DND-41 (cell line): ENCODE data around the gene PLK2.

Source experiments
- ATAC-seq: fragments of 200-7000 bp; cut with Tn5 transposase; 3 replicates; pipeline ENCODE4 v1.9.1; 2021; ENCODE audit warnings: low read depth; ENCODE audit not compliant: insufficient read depth
- DNase-seq: peaks from one replicate; pipeline ENCODE4 v3.0.0-alpha.2; 2020
- H2AFZ ChIP-seq: 2 replicates; pipeline ENCODE4 v1.6.0; 2012; ENCODE audit warnings: low read depth, low read length
- H3K27ac ChIP-seq: 2 replicates; pipeline ENCODE4 v1.5.1; 2012; ENCODE audit warnings: low read length, inconsistent platforms
- H3K27me3 ChIP-seq: fragments of 200-600 bp; sonication (generic); 2 replicates; pipeline ENCODE4 v1.6.0; 2012; ENCODE audit warnings: low read length, mild to moderate bottlenecking, inconsistent platforms; ENCODE audit not compliant: insufficient read depth, poor library complexity
- H3K36me3 ChIP-seq: 2 replicates; pipeline ENCODE4 v1.5.1; 2012; ENCODE audit warnings: low read length, inconsistent platforms; ENCODE audit not compliant: insufficient read depth
- H3K4me1 ChIP-seq: 2 replicates; pipeline ENCODE4 v1.5.1; 2012; ENCODE audit warnings: mild to moderate bottlenecking, low read length; ENCODE audit not compliant: insufficient read depth
- H3K4me2 ChIP-seq: 2 replicates; pipeline ENCODE4 v1.6.0; 2012; ENCODE audit warnings: mild to moderate bottlenecking, moderate library complexity, low read length, inconsistent platforms; ENCODE audit not compliant: insufficient read depth
- H3K4me3 ChIP-seq, 2 experiments: fragments of 200-600 bp in 1 of 2; shearing (Covaris generic) in 1 of 2; 2 replicates each; pipeline ENCODE4 v1.5.1; 2012 to 2016; ENCODE audit warnings: inconsistent platforms in 2 of 2, low read length in 2 of 2, mild to moderate bottlenecking in 2 of 2, low read depth in 1 of 2, moderate library complexity in 1 of 2
- H3K79me2 ChIP-seq: 2 replicates; pipeline ENCODE4 v1.6.0; 2012; ENCODE audit warnings: low read length, inconsistent platforms; ENCODE audit not compliant: insufficient read depth
- H3K9ac ChIP-seq: 2 replicates; pipeline ENCODE4 v1.6.0; 2012; ENCODE audit warnings: low read depth, mild to moderate bottlenecking, inconsistent platforms, low read length, moderate library complexity
- H3K9me3 ChIP-seq: 2 replicates; pipeline ENCODE4 v1.5.1; 2012; ENCODE audit warnings: low read length, moderate library complexity, mild to moderate bottlenecking, inconsistent platforms; ENCODE audit not compliant: insufficient read depth, severe bottlenecking
- H4K20me1 ChIP-seq: 2 replicates; pipeline ENCODE4 v1.6.0; 2012; ENCODE audit warnings: low read length; ENCODE audit not compliant: insufficient read depth
- EZH2 ChIP-seq: IDR thresholded peaks from 3 replicates; pipeline ENCODE4 v1.6.1; 2012; ENCODE audit warnings: borderline replicate concordance, low read depth, mild to moderate bottlenecking, moderate library complexity, low read length, inconsistent platforms; ENCODE audit not compliant: severe bottlenecking
- TF ChIP-seq, protein P1 (sequence below): IDR thresholded peaks from 2 replicates; pipeline ENCODE4 v1.5.1; 2012; ENCODE audit warnings: borderline replicate concordance, low read length, moderate library complexity, mild to moderate bottlenecking; ENCODE audit not compliant: poor library complexity, severe bottlenecking; ENCODE audit errors: extremely low read depth

PLK2 gene

DNA sequence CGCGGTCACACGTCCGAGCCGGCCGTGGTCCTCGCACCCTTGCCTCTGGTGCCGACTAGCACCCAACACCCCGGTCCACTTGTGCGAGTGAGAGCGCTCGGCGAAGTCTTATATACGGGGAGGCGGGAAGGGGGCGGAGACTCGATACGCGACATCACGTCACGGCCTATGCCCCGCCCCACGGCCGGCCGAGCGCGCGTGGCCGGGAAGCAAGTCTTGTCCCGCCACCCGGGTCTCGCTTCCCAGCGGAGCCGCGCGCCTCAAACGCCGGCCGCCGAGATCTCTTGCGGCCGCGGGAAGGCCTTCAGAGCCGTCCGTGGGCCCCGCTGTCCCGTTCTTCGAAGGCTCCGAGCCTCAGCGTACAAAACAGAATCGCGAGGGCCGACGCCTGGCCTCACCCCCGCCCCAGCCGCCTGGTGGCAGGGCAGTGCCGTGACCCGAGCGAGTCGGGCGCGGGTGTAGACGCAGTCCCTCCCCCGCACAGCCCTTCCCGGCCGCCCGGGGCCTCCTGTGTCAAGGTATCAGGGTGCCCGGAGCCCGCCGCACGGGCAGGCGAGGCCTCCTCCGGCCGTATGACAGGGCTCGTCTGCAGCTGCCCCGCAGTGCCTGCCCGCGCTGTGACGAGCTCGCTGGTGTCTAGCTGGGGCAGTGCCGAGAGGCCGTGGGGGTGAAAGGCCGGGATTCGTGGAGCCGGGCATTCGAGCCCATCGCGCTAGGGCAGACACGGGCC lies at the start of gene PLK2:
Gene PLK2, minus strand, starts transcription at position 85 of the 730 bp plus-strand sequence. CDS start 127 bp downstream, outside the sequence.
- H3K27me3 ChIP-seq = peaks cover 12% of the 10 kb centered on the region
- peak; percentile 73 for ATAC-seq
- no peaks in the 10 kb centered on the region for H4K20me1 ChIP-seq
- H3K4me1 ChIP-seq = peaks cover 40% of the 10 kb centered on the region
- H3K4me2 ChIP-seq = peak within 1 kb of the TSS; percentile 91
- no peaks in the 10 kb centered on the region for H3K9me3 ChIP-seq
- peak within 1 kb of the TSS; percentile 69 for H3K27ac ChIP-seq
- H3K79me2 ChIP-seq = no peaks in the 10 kb centered on the region
- H3K36me3 ChIP-seq = peaks cover 12% of the 10 kb centered on the region
- peak within 1 kb of the TSS; percentile 46 to 78; a peak in 3 of 4 replicates for H3K4me3 ChIP-seq
- DNase-seq = peak; percentile 74
- H3K9ac ChIP-seq = peak within 1 kb of the TSS; percentile 72
- TF ChIP-seq, protein P1, sequence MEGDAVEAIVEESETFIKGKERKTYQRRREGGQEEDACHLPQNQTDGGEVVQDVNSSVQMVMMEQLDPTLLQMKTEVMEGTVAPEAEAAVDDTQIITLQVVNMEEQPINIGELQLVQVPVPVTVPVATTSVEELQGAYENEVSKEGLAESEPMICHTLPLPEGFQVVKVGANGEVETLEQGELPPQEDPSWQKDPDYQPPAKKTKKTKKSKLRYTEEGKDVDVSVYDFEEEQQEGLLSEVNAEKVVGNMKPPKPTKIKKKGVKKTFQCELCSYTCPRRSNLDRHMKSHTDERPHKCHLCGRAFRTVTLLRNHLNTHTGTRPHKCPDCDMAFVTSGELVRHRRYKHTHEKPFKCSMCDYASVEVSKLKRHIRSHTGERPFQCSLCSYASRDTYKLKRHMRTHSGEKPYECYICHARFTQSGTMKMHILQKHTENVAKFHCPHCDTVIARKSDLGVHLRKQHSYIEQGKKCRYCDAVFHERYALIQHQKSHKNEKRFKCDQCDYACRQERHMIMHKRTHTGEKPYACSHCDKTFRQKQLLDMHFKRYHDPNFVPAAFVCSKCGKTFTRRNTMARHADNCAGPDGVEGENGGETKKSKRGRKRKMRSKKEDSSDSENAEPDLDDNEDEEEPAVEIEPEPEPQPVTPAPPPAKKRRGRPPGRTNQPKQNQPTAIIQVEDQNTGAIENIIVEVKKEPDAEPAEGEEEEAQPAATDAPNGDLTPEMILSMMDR = peak; percentile 46
- no peak for TF ChIP-seq EZH2
- peak within 1 kb of the TSS; percentile 92 for H2AFZ ChIP-seq

GRCh38 chr5:58507715-58508114 lies 47.8 kb upstream of the PLK2 start:
- no peak for DNase-seq

GRCh38 chr5:58505971-58506640 lies 46.2 kb upstream of the PLK2 start:
- H3K27me3 ChIP-seq = no peaks in the 10 kb centered on the region
- no peaks in the 10 kb centered on the region for H3K9me3 ChIP-seq
- H3K79me2 ChIP-seq = no peaks in the 10 kb centered on the region
- H3K4me2 ChIP-seq = no peak overlapping the region
- no peaks in the 10 kb centered on the region for H4K20me1 ChIP-seq
- no peak overlapping the region for H2AFZ ChIP-seq
- no peak overlapping the region for H3K27ac ChIP-seq
- no peak overlapping the region for H3K4me3 ChIP-seq
- H3K9ac ChIP-seq = no peak overlapping the region
- DNase-seq (no peak), ATAC-seq (no peak)
- H3K4me1 ChIP-seq = no peaks in the 10 kb centered on the region
- TF ChIP-seq, protein P1 = no peak
- no peaks in the 10 kb centered on the region for H3K36me3 ChIP-seq

More at GRCh38 chr5:58507715-58508114, 47.8 kb upstream of the PLK2 start:
- ATAC-seq = no peak
- Histone ChIP-seq H3K4me1 (no peaks in the 10 kb centered on the region), H3K4me3 (no peak overlapping the region), H3K36me3 (no peaks in the 10 kb centered on the region), H3K27ac (no peak overlapping the region), H3K4me2 (no peak overlapping the region), H3K27me3 (no peaks in the 10 kb centered on the region), H4K20me1 (no peaks in the 10 kb centered on the region), H3K9ac (no peak overlapping the region), H2AFZ (no peak overlapping the region), H3K79me2 (no peaks in the 10 kb centered on the region), H3K9me3 (no peaks in the 10 kb centered on the region)
- no peak for TF ChIP-seq EZH2
- TF ChIP-seq, protein P1 = no peak
